Stimulated activated CD8-positive, alpha-beta memory T cell treated with anti-CD3 and anti-CD28 coated beads, Interleukin-15, amount 100 ng/mL, for 48 hours (primary cell): Measurements from ENCODE around the gene WWOX.

ENCODE experiments used
- DNase-seq, 2 donors: peaks; one replicate each; pipeline ENCODE4 v3.0.0-alpha.2; 2020; ENCODE audit warnings: low read depth in 2 of 2

Gene WWOX

GRCh38 chr16:78396673-78397072 lies 297.2 kb downstream of the WWOX start:
- no peak for DNase-seq

GRCh38 chr16:78399384-78399783 lies 299.9 kb downstream of the WWOX start:
- no peak for DNase-seq

DNA sequence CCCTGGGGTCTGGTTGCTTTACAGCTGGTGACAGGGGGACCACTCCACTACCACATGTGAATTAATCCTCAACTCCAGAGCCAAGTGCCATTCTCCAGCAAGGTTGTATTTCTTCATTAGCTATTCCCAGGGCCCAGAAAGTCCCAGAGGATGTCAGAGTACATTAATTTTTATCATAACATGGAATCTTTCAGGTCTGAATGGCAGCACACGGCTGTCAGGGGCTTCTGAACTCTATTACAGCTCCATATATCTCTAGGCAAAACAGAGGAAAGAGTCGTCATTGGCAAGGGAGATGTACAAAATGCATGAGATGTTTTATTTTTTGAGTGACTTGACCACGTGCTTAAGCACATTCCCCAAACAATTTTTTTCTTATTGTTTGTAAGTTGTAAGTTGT lies 303.4 kb downstream of the WWOX start:
- no peak for DNase-seq

GRCh38 chr16:78405040-78405439 lies 305.6 kb downstream of the WWOX start:
- DNase-seq, result no peak

- no peak for DNase-seq
Observed at GRCh38 chr16:78405833-78406232, 306.4 kb downstream of the WWOX start.

DNA sequence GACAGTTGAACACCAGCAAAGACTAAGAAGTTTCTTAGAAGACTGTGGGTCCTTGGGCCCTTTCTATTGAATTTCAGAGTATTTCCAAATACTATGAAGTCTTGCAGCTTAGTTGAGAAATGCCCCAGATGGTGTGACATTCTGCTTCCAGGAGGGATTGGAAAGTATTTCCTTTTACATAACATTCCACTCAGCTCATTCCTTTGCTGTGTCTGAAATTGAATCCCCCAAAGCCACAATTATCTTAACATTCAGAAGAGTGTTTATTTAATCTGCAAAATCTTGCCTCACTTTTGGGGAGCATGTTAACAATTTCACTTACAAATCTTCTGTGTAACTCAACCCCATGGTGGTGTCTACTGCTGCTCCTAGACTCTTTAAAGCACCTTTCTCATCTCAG lies 307.7 kb downstream of the WWOX start:
- DNase-seq, result no peak

GRCh38 chr16:78413651-78414050 lies 314.2 kb downstream of the WWOX start:
- DNase-seq, result no peak

- DNase-seq, result no peak
Observed at GRCh38 chr16:78415013-78415412, 315.6 kb downstream of the WWOX start.

GRCh38 chr16:78415669-78416068 lies 316.2 kb downstream of the WWOX start:
- no peak for DNase-seq

DNA sequence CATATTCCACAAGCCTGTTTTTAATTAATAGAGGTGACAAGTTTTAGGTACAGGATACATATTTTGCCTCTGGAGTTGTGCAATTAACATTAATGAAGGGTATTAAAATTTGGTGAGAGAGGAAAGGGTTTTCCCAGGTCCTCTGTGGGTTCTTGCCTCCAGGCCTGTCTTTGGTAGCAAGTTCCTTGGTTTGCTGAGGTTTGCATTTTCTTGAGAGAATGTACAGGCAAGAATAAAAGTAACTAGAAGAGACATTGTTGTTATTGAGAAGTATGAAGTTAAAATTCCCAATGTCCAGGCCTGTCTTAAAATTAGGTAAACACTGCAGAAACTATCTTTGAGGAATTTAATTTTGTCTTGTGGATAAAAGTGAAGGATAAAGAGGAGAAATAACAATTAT lies 316.9 kb downstream of the WWOX start:
- no peak for DNase-seq

DNA sequence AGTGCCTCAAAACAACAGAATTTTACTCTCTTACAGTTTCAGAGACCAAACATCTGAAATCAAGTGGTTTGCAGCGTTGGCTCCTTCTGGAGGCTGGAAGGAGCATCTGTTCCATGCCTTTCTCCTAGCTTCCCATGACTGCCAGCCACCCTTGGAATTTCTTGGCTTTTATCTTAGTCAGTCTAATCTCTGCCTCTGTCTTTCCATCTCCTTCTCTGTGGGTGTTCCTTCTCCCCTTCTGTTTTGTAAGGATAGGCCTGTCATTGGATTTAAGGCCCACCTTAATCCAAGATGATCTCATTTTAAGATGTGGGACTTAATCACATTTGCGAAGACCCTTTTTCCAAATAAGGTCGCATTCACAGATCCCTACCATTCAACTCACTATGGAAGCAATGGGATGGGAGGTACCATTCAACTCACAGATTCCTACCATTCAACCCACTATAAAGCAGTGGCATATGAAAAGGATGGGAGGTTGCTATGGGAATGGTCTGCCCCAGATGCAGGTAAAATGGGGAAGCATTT lies 321.8 kb downstream of the WWOX start:
- no peak for DNase-seq

GRCh38 chr16:78425281-78425680 lies 325.8 kb downstream of the WWOX start:
- no peak for DNase-seq

- DNase-seq, result no peak
Observed at GRCh38 chr16:78425891-78426510, 326.5 kb downstream of the WWOX start.

GRCh38 chr16:78428193-78428592 lies 328.7 kb downstream of the WWOX start:
- DNase-seq, result no peak

- DNase-seq, result no peak
Observed at GRCh38 chr16:78430281-78430680, 330.8 kb downstream of the WWOX start.

DNA sequence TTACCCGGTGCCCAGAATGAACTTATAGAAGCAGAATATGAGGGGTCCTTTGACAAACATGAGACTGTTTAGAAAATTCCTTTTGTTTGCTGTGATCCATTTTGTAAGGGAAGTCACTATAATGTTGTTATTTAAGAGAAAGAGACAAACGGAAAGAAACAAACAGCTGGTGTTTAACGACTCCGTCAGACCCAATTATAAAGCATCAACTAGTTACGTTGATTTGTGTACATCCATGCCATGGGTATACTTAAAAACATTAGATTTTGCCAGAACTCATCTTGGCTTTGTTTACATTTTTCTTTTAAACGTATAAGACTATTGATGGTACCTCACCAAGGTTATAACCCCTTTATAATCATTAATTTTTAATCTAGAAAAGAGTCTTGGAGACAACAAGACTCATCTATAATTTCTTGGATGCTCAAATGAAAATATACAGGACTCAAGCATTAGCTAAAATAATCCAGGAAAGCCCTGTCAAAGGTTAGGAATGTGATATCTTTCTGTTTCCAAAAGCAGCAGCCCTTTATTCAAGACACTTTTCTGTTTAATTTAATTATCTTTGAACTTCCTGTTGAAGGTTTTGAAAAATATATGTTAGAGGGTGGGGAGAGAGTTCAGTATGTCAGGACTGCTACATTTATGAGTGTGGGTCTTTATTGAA lies 331.7 kb downstream of the WWOX start:
- DNase-seq, result no peak

DNA sequence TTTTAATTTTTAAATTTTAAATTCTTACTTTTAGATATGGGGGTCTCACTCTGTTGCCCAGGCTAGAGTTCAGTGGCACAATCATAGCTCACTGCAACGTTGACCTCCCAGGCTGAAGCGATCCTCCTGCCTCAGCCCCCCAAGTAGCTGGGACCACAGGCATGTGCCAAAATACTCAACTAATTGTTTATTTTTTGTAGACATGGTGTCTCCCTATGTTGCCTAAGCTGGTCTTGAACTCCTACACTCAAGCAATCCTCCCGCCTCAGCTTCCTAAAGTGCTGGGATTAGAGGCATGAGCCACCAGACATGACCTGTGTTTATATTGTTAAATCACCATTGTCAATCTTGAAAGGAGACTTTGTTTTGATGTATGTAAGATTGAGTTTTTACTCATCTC lies 332.2 kb downstream of the WWOX start:
- DNase-seq, result no peak

- no peak for DNase-seq
Observed at GRCh38 chr16:78432451-78432850, 333.0 kb downstream of the WWOX start.

GRCh38 chr16:78433116-78433515 lies 333.7 kb downstream of the WWOX start:
- DNase-seq, result no peak

DNA sequence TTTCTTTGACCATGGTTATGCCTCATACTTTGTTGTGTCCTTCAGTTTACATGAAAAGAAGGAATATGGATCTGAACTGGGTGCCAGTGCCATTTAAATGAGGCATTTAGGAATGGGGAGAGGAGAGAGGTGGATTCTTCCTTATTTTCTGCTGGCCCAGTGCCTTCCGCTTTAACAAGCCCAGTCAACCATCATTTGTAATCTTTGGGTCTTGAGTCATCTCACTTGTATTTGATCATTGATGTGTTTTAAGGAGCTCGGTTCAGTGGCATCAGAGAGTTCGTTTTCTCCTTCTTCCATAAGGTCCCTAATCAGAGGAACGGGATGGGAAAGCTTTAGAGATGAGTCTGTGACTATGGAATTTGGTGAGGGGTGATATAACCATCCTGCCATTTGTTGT lies 334.9 kb downstream of the WWOX start:
- no peak for DNase-seq

DNA sequence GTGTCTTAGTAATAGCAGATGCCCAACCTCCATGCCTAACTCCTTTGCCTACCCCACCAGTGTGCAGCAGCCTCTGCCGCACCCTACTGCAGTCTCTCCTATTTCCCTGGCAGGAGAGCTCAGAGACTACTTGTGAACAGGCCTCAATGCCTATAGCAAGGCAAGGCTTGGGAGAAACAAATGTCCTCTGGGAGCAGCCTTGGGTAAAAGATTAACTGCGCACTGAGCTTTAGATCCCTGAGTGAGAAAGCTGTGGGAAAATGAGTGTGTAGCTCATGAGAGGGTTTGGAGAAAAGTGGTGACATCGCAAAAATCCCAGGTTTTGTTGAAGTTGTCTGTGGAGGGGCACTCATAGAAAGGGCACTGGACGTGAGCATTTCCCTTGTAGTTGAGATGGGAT lies 335.8 kb downstream of the WWOX start:
- no peak for DNase-seq

GRCh38 chr16:78436023-78436422 lies 336.6 kb downstream of the WWOX start:
- no peak for DNase-seq

DNA sequence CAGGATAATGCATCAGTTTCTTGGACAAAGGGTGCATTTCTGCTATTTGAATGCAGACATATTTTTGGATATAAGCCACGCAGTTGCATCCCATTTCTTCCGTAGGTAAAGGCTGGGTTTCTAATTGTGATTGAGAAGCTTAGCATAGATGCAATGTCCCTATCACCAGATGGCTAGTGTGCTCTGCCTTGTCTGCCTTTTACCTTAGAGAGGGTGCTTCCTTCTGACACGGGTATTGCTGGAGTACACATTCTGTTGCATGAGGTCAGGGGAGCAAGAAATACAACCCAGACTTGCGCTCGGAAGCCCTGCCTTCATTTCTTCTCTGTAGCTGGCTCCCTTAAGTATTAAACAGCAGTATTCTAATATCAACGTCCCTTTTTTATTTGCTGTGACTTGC lies 337.4 kb downstream of the WWOX start:
- no peak for DNase-seq
